GM06990 (cell line): Measurements from ENCODE around the gene PDE4C.

ENCODE experiments used
- DNase-seq: peaks from one replicate; pipeline ENCODE4 v3.0.0-alpha.2; 2011; ENCODE audit not compliant: insufficient read length; ENCODE audit errors: extremely low read depth
- H3K27me3 ChIP-seq: replicated peaks from 2 replicates; pipeline ENCODE4 v1.6.0; 2011; ENCODE audit warnings: low read length; ENCODE audit not compliant: control insufficient read depth, insufficient read depth
- H3K36me3 ChIP-seq: 2 replicates; pipeline ENCODE4 v1.5.1; 2011; ENCODE audit warnings: low read length; ENCODE audit not compliant: control insufficient read depth, insufficient read depth
- H3K4me3 ChIP-seq: replicated peaks from 2 replicates; pipeline ENCODE4 v1.5.1; 2011; ENCODE audit warnings: low read depth, mild to moderate bottlenecking, control low read depth, low read length
- CTCF ChIP-seq: IDR thresholded peaks from 2 replicates; pipeline ENCODE4 v1.5.1; 2011; ENCODE audit warnings: low read length, control low read depth, mild to moderate bottlenecking, inconsistent platforms; ENCODE audit not compliant: insufficient read depth, poor library complexity, severe bottlenecking

The PDE4C gene

DNA sequence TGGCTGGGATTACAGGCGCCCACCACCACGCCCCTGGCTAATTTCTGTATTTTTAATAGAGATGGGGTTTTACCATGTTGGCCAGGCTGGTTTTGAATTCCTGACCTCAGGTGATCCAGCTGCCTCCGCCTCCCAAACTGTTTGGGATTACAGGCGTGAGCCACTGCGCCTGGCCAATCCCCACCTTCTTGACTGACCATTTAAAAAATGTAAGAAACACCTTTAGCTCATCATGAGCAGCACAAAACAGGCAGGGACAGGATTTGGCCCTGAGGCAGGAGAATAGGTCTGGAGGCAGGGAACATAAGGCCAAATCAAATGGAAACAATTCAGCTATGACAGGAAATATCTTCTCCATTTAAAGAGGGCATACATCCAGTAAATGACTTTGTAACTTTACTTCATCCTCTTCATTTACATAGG, 34.6 kb downstream of the PDE4C start:
- Histone ChIP-seq H3K4me3 (peak overlapping the region; percentile 42), H3K27me3 (no peaks in the 10 kb centered on the region), H3K36me3 (peaks cover 6% of the 10 kb centered on the region)
- TF ChIP-seq CTCF, result no peak
- DNase-seq, result no peak

DNA sequence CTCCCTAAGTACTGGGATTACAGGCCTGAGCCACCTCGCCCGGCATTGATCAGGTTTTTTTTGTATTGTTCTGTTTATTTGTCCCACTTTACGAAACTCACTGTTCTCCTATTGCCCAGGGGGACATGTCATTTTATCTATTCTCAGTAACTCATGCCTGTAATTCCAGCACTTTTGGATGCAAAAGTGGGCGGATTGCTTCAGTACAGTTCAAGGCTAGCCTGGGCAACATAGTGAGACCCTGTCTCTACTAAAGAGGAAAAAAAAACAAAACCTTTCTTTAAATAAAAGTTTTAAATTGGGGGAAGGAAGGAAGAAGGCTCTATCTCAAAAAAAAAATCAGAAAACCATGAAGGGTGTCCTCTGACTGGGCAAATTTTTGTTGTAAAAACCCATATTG, 36.0 kb downstream of the PDE4C start:
- Histone ChIP-seq H3K27me3 (no peaks in the 10 kb centered on the region), H3K4me3 (no peak overlapping the region), H3K36me3 (no peaks in the 10 kb centered on the region; the same call in 1 of the 2 replicates)
- TF ChIP-seq CTCF, result no peak
- no peak for DNase-seq

DNA sequence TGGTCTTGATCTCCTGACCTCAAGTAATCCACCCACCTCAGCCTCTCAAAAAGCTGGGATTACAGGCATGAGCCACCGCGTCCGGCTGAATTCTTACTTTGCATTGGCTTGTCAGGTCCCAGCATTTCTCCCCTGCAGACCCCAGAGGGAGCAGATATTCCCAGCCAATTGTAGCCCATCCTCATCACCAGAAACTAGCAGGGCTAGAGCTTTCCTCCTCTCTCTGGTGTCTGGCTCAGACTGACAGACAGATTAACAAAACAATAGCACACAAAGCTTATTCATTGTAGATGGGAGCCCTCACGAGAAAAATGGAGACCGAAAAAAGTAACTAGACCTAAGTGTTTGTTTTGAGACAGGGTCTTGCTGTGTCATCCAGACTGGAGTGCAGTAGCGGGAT, 40.7 kb downstream of the PDE4C start:
- DNase-seq, result no peak
- TF ChIP-seq CTCF, result no peak
- Histone ChIP-seq H3K27me3 (no peaks in the 10 kb centered on the region), H3K4me3 (no peak overlapping the region), H3K36me3 (no peaks in the 10 kb centered on the region)

GRCh38 chr19:18183529-18183928, 42.7 kb downstream of the PDE4C start:
- no peak for TF ChIP-seq CTCF
- Histone ChIP-seq H3K4me3 (no peak overlapping the region), H3K27me3 (no peaks in the 10 kb centered on the region), H3K36me3 (no peaks in the 10 kb centered on the region)
- no peak for DNase-seq

DNA sequence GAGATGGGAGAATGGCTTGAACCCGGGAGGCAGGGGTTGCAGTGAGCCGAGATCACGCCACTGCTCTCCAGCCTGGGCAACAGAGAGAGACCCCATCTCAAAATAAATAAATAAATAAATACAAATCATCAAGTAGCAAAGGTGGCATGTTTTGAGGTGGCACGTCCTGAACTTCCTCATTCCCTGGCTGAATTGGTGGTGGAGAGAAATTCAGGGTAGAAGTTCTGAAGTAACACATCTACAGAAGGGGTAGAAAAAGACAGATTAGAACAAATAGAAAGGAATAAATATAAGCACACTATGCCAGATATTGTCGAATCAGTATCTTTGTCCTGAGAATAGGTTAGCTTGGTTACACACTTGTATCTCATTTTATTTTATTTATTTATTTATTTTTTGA, 46.3 kb downstream of the PDE4C start:
- no peaks in the 10 kb centered on the region for H3K27me3 ChIP-seq
- no peak for DNase-seq
- no peak for TF ChIP-seq CTCF
- H3K4me3 ChIP-seq, result no peak overlapping the region
- H3K36me3 ChIP-seq, result peaks cover 17% of the 10 kb centered on the region
